ENCODE data around the gene LRCH2. TPM values are rescaled to one million over a fixed set of nuclear protein-coding genes. Genes with fewer than 3 reads are reported as not detected.
A peak's percentile ranks its signal among the peaks of the same experiment; 100 is the strongest.

Gene LRCH2
- polyA plus RNA-seq, 3 donors: not detected

- Mint-ChIP-seq H3K9me3 (peaks cover 0 to 1% (median 0%) of the 10 kb centered on the region in 7 donors), H3K4me1 (no peaks in the 10 kb centered on the region), H3K4me3 (peak overlapping the region in 1 of 2 donors; percentile 57), H3K27ac (no peak overlapping the region), H3K27me3 (ENCODE audit: low read depth in 3 of 3) (peaks cover 0 to 2% (median 1%) of the 10 kb centered on the region in 3 donors), H3K36me3 (no peaks in the 10 kb centered on the region)
- Histone ChIP-seq H3K27ac (ENCODE audit: low read depth in 1 of 2, low read length in 2 of 2) (no peak overlapping the region), H2AFZ (ENCODE audit: insufficient read depth, low read depth, low read length, poor library complexity, severe bottlenecking) (no peak overlapping the region), H3K4me1 (ENCODE audit: control insufficient read depth in 1 of 2, insufficient read depth in 2 of 2, low read length in 2 of 2) (no peaks in the 10 kb centered on the region), H3K9ac (ENCODE audit: insufficient read depth, low read length, poor library complexity, severe bottlenecking) (no peak overlapping the region), H4K20me1 (ENCODE audit: insufficient read depth, low read length) (no peaks in the 10 kb centered on the region), H3K4me3 (replicated peaks in 1 of 3; ENCODE audit: low read depth in 2 of 3, low read length in 3 of 3) (no peak overlapping the region), H3K36me3 (replicated peaks in 1 of 2; ENCODE audit: control insufficient read depth in 1 of 2, insufficient read depth in 2 of 2, low read length in 2 of 2) (no peaks in the 10 kb centered on the region), H3K9me3 (replicated peaks in 1 of 2; ENCODE audit: control insufficient read depth in 1 of 2, insufficient read depth in 1 of 2, low read length in 2 of 2) (no peaks in the 10 kb centered on the region), H3K27me3 (ENCODE audit: control insufficient read depth in 2 of 2, insufficient read depth in 2 of 2, low read length in 2 of 2) (no peaks in the 10 kb centered on the region), H3K79me2 (ENCODE audit: insufficient read depth, low read length) (no peaks in the 10 kb centered on the region), H3K4me2 (replicated peaks; ENCODE audit: extremely low read depth, low read length, poor library complexity, severe bottlenecking) (no peak overlapping the region)
- no CpG with 5 or more reads among the region's 3 CpGs for WGBS (ENCODE audit: insufficient coverage)
- DNase-seq: no peak
- intact Hi-C loops (cut with micrococcal nuclease): no loop called here
- TF ChIP-seq, protein P1, sequence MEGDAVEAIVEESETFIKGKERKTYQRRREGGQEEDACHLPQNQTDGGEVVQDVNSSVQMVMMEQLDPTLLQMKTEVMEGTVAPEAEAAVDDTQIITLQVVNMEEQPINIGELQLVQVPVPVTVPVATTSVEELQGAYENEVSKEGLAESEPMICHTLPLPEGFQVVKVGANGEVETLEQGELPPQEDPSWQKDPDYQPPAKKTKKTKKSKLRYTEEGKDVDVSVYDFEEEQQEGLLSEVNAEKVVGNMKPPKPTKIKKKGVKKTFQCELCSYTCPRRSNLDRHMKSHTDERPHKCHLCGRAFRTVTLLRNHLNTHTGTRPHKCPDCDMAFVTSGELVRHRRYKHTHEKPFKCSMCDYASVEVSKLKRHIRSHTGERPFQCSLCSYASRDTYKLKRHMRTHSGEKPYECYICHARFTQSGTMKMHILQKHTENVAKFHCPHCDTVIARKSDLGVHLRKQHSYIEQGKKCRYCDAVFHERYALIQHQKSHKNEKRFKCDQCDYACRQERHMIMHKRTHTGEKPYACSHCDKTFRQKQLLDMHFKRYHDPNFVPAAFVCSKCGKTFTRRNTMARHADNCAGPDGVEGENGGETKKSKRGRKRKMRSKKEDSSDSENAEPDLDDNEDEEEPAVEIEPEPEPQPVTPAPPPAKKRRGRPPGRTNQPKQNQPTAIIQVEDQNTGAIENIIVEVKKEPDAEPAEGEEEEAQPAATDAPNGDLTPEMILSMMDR (IDR thresholded peaks at IDR 0.05): no peak
These were observed 25.5 kb upstream of the LRCH2 start for GRCh38 chrX:115259238-115259875.

DNA sequence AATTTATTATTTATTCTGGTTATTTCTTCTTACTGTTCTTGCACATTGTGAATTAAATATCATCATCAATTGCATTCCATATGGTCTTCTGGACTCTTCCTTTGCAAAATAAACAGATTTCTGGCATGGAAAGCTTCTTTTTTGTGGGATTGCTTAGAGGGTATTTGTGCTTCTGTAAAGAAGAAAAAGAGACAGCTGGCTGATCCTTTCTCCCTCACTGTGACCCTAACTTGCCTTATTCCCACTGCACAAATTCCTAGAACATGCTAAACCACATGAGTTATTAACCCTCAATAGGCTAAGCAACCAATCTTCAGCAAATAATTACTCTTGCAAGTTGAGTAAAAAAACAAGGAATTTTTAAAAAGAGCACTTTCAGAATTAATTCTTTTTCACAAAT lies 23.8 kb upstream of the LRCH2 start:
- peaks cover 0 to 3% (median 0%) of the 10 kb centered on the region in 7 donors for H3K9me3 Mint-ChIP-seq
- Histone ChIP-seq H3K4me2 (replicated peaks; ENCODE audit: extremely low read depth, low read length, poor library complexity, severe bottlenecking) (no peak overlapping the region), H4K20me1 (ENCODE audit: insufficient read depth, low read length) (no peaks in the 10 kb centered on the region)

More for the DNA sequence above, 23.8 kb upstream of the LRCH2 start:
- no peak for DNase-seq
- no peaks in the 10 kb centered on the region for H3K4me1 Mint-ChIP-seq
- no peaks in the 10 kb centered on the region for H3K36me3 Mint-ChIP-seq
- H3K4me3 Mint-ChIP-seq: no peak overlapping the region
- no peak overlapping the region for H3K27ac Mint-ChIP-seq
- Histone ChIP-seq H3K9me3 (replicated peaks in 1 of 2; ENCODE audit: control insufficient read depth in 1 of 2, insufficient read depth in 1 of 2, low read length in 2 of 2) (no peaks in the 10 kb centered on the region), H3K79me2 (ENCODE audit: insufficient read depth, low read length) (no peaks in the 10 kb centered on the region), H3K9ac (ENCODE audit: insufficient read depth, low read length, poor library complexity, severe bottlenecking) (no peak overlapping the region), H3K36me3 (replicated peaks in 1 of 2; ENCODE audit: control insufficient read depth in 1 of 2, insufficient read depth in 2 of 2, low read length in 2 of 2) (no peaks in the 10 kb centered on the region), H3K27ac (ENCODE audit: low read depth in 1 of 2, low read length in 2 of 2) (no peak overlapping the region), H3K4me1 (ENCODE audit: control insufficient read depth in 1 of 2, insufficient read depth in 2 of 2, low read length in 2 of 2) (no peaks in the 10 kb centered on the region), H3K27me3 (ENCODE audit: control insufficient read depth in 2 of 2, insufficient read depth in 2 of 2, low read length in 2 of 2) (no peaks in the 10 kb centered on the region), H3K4me3 (replicated peaks in 1 of 3; ENCODE audit: low read depth in 2 of 3, low read length in 3 of 3) (no peak overlapping the region), H2AFZ (ENCODE audit: insufficient read depth, low read depth, low read length, poor library complexity, severe bottlenecking) (no peak overlapping the region)
- intact Hi-C loops (cut with micrococcal nuclease): no loop called here
- TF ChIP-seq, protein P1 (IDR thresholded peaks at IDR 0.05): no peak
- peaks cover 0 to 2% (median 1%) of the 10 kb centered on the region in 3 donors for H3K27me3 Mint-ChIP-seq (ENCODE audit: low read depth in 3 of 3)
